ES-I3 (cell line): ENCODE results near the gene ZNF653.

Experiments
- H3K36me3 ChIP-seq: 2 replicates; pipeline ENCODE4 v1.6.1; 2013; ENCODE audit warnings: mild to moderate bottlenecking, low read length, control low read depth, moderate library complexity; ENCODE audit not compliant: insufficient read depth
- H3K4me1 ChIP-seq: 2 replicates; pipeline ENCODE4 v1.6.1; 2013; ENCODE audit warnings: mild to moderate bottlenecking, control low read depth, low read length; ENCODE audit not compliant: insufficient read depth
- H3K9ac ChIP-seq: 2 replicates; pipeline ENCODE4 v1.6.1; 2013; ENCODE audit warnings: low read depth, mild to moderate bottlenecking, low read length, moderate library complexity
- H3K9me3 ChIP-seq: 2 replicates; pipeline ENCODE4 v1.6.1; 2013; ENCODE audit warnings: mild to moderate bottlenecking, low read length, moderate library complexity; ENCODE audit not compliant: control insufficient read depth, insufficient read depth

The ZNF653 gene

GRCh38 chr19:11504502-11505031, 1.1 kb downstream of the ZNF653 start:
- H3K4me1 ChIP-seq, result no peaks in the 10 kb centered on the region; the same call in 1 of the 2 replicates
- H3K9ac ChIP-seq, result peak overlapping the region; percentile 61
- H3K9me3 ChIP-seq, result no peaks in the 10 kb centered on the region
- no peaks in the 10 kb centered on the region for H3K36me3 ChIP-seq

- Histone ChIP-seq H3K9ac (no peak overlapping the region), H3K36me3 (no peaks in the 10 kb centered on the region), H3K4me1 (no peaks in the 10 kb centered on the region), H3K9me3 (no peaks in the 10 kb centered on the region)
These were observed 5.7 kb downstream of the ZNF653 start for GRCh38 chr19:11499890-11500420.

GRCh38 chr19:11499220-11499726, 6.4 kb downstream of the ZNF653 start:
- no peaks in the 10 kb centered on the region for H3K36me3 ChIP-seq
- H3K9ac ChIP-seq, result no peak overlapping the region
- no peaks in the 10 kb centered on the region for H3K9me3 ChIP-seq
- no peaks in the 10 kb centered on the region for H3K4me1 ChIP-seq

GRCh38 chr19:11496391-11497163, 9.1 kb downstream of the ZNF653 start:
- H3K9ac ChIP-seq, result no peak overlapping the region

GRCh38 chr19:11495885-11496284, 9.8 kb downstream of the ZNF653 start:
- Histone ChIP-seq H3K4me1 (no peaks in the 10 kb centered on the region), H3K36me3 (no peaks in the 10 kb centered on the region), H3K9me3 (no peaks in the 10 kb centered on the region), H3K9ac (no peak overlapping the region)

More at GRCh38 chr19:11496391-11497163, 9.1 kb downstream of the ZNF653 start:
- no peaks in the 10 kb centered on the region for H3K36me3 ChIP-seq
- H3K4me1 ChIP-seq, result no peaks in the 10 kb centered on the region
- no peaks in the 10 kb centered on the region for H3K9me3 ChIP-seq

- no peak overlapping the region for H3K9ac ChIP-seq
- H3K36me3 ChIP-seq, result no peaks in the 10 kb centered on the region
- no peaks in the 10 kb centered on the region for H3K4me1 ChIP-seq
- H3K9me3 ChIP-seq, result no peaks in the 10 kb centered on the region
These were observed 10.2 kb downstream of the ZNF653 start for GRCh38 chr19:11495481-11495880.

- Histone ChIP-seq H3K9me3 (no peaks in the 10 kb centered on the region), H3K36me3 (no peaks in the 10 kb centered on the region), H3K4me1 (no peaks in the 10 kb centered on the region), H3K9ac (no peak overlapping the region)
These were observed 10.9 kb downstream of the ZNF653 start for GRCh38 chr19:11494634-11495285.

GRCh38 chr19:11489378-11489777, 16.3 kb downstream of the ZNF653 start:
- no peaks in the 10 kb centered on the region for H3K9me3 ChIP-seq
- H3K36me3 ChIP-seq, result no peaks in the 10 kb centered on the region
- H3K9ac ChIP-seq, result no peak overlapping the region
- H3K4me1 ChIP-seq, result no peaks in the 10 kb centered on the region

GRCh38 chr19:11486661-11487503, 18.8 kb downstream of the ZNF653 start:
- Histone ChIP-seq H3K9ac (no peak overlapping the region), H3K4me1 (no peaks in the 10 kb centered on the region), H3K36me3 (no peaks in the 10 kb centered on the region), H3K9me3 (no peaks in the 10 kb centered on the region)

- H3K36me3 ChIP-seq, result no peaks in the 10 kb centered on the region
- H3K4me1 ChIP-seq, result no peaks in the 10 kb centered on the region
- H3K9me3 ChIP-seq, result no peaks in the 10 kb centered on the region
- no peak overlapping the region for H3K9ac ChIP-seq
These were observed 20.3 kb downstream of the ZNF653 start for GRCh38 chr19:11485245-11485837.

GRCh38 chr19:11483366-11484111, 22.1 kb downstream of the ZNF653 start:
- Histone ChIP-seq H3K9ac (no peak overlapping the region), H3K9me3 (no peaks in the 10 kb centered on the region), H3K36me3 (no peaks in the 10 kb centered on the region), H3K4me1 (peaks cover 3% of the 10 kb centered on the region; the same call in 1 of the 2 replicates)

GRCh38 chr19:11482384-11483050, 23.1 kb downstream of the ZNF653 start:
- Histone ChIP-seq H3K9ac (peak overlapping the region; percentile 36; the same call in 1 of the 2 replicates), H3K9me3 (no peaks in the 10 kb centered on the region), H3K36me3 (no peaks in the 10 kb centered on the region), H3K4me1 (peaks cover 3% of the 10 kb centered on the region; the same call in 1 of the 2 replicates)
